ENCODE data around the gene ACTRT3.

- TF ChIP-seq, protein P1, sequence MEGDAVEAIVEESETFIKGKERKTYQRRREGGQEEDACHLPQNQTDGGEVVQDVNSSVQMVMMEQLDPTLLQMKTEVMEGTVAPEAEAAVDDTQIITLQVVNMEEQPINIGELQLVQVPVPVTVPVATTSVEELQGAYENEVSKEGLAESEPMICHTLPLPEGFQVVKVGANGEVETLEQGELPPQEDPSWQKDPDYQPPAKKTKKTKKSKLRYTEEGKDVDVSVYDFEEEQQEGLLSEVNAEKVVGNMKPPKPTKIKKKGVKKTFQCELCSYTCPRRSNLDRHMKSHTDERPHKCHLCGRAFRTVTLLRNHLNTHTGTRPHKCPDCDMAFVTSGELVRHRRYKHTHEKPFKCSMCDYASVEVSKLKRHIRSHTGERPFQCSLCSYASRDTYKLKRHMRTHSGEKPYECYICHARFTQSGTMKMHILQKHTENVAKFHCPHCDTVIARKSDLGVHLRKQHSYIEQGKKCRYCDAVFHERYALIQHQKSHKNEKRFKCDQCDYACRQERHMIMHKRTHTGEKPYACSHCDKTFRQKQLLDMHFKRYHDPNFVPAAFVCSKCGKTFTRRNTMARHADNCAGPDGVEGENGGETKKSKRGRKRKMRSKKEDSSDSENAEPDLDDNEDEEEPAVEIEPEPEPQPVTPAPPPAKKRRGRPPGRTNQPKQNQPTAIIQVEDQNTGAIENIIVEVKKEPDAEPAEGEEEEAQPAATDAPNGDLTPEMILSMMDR (IDR thresholded peaks at IDR 0.05), result no peak
- no peak for TF ChIP-seq POLR2A (IDR thresholded peaks at IDR 0.05)
These were observed 20.9 kb upstream of the ACTRT3 start for GRCh38 chr3:169790219-169790618.
